HCT116 (cell line): Measurements from ENCODE around the gene DFFA. TPM values are rescaled to one million over a fixed set of nuclear protein-coding genes. Genes with fewer than 3 reads are reported as not detected.
"Not testable (repeated sequence)": the region's sequence is repeated elsewhere in the genome, so short reads cannot be mapped to it uniquely, and the experiment has no call there.

Experiments
- ATAC-seq: fragments of 200-7000 bp; cut with Tn5 transposase; 2 replicates; pipeline ENCODE4 v1.9.1; 2020; ENCODE audit warnings: mild to moderate bottlenecking, moderate library complexity
- BruUV-seq: library from RNA; stranded (reverse); fragments of 400-500 nt; replicated peaks from 2 replicates; lab custom pipeline; 2021; lab: Mats Ljungman, UMichigan
- CTCF ChIA-PET: fragments of 300-600 bp; sonication (Branson Sonifier 250); formaldehyde crosslinking; loops from one replicate; lab custom pipeline; 2021; ENCODE audit warnings: antibody characterized with exemption; lab: Charles Lee
- POLR2A ChIA-PET: fragments of 300-600, 350-600 bp; sonication (Branson Sonifier 250); formaldehyde crosslinking; loops from one replicate; lab custom pipeline; 2021; ENCODE audit warnings: antibody characterized with exemption; lab: Charles Lee
- RAD21 ChIA-PET, 2 experiments: fragments of 300-600 bp; sonication (Branson Sonifier 250); formaldehyde crosslinking; loops; one replicate each; lab custom pipeline; 2023; ENCODE audit warnings: low total read pairs in 2 of 2; ENCODE audit not compliant: uncharacterized antibody in 2 of 2, unreplicated experiment in 2 of 2, low non-redundant PET in 1 of 2; lab: Charles Lee
- DNase-seq: peaks from one replicate; pipeline ENCODE4 v3.0.0-alpha.2; 2010; ENCODE audit warnings: low read depth, low spot score
- H2AFZ ChIP-seq: fragments of 200-600 bp; shearing (Covaris generic), sonication (generic); 2 replicates; pipeline ENCODE4 v1.6.1; 2017; ENCODE audit warnings: low read depth, mixed run types, mixed read lengths, antibody characterized with exemption, low read length; ENCODE audit not compliant: poor library complexity, severe bottlenecking
- H3K27ac ChIP-seq: 2 replicates; pipeline ENCODE4 v1.5.1; 2012; ENCODE audit warnings: low read depth, low read length
- H3K27me3 ChIP-seq: fragments of 200-600 bp; sonication (generic); 2 replicates; pipeline ENCODE4 v1.6.1; 2016; ENCODE audit warnings: mixed run types, low read length, mixed read lengths; ENCODE audit not compliant: insufficient read depth
- H3K36me3 ChIP-seq, 2 experiments: fragments of 200-500 bp in 1 of 2; fragments of 200-600 bp in 1 of 2; sonication (Bioruptor generic) in 1 of 2; sonication (generic) in 1 of 2; 2 replicates each; pipeline versions ENCODE4 v1.5.1 to v1.6.1; 2014 to 2016; ENCODE audit warnings: low read length in 2 of 2, inconsistent platforms in 1 of 2, mixed read lengths in 1 of 2, mixed run types in 1 of 2; ENCODE audit not compliant: insufficient read depth in 2 of 2, control insufficient read depth in 1 of 2
- H3K4me1 ChIP-seq, 2 experiments: fragments of 200-600 bp in 1 of 2; sonication (generic) in 1 of 2; 2 replicates each; pipeline versions ENCODE4 v1.5.1 to v1.6.1; 2012 to 2017; ENCODE audit warnings: low read length in 2 of 2, inconsistent platforms in 1 of 2, mild to moderate bottlenecking in 1 of 2, mixed read lengths in 1 of 2, mixed run types in 1 of 2, moderate library complexity in 1 of 2; ENCODE audit not compliant: insufficient read depth in 2 of 2, control insufficient read depth in 1 of 2
- H3K4me2 ChIP-seq: fragments of 200-600 bp; sonication (generic); 2 replicates; pipeline ENCODE4 v1.6.1; 2017; ENCODE audit warnings: mixed run types, low read length, mixed read lengths
- H3K4me3 ChIP-seq, 2 experiments: fragments of 200-600 bp in 1 of 2; sonication (generic) in 1 of 2; replicated peaks in 1 of 2; 2 replicates each; pipeline ENCODE4 v1.5.1; 2011 to 2016; ENCODE audit warnings: low read length in 2 of 2, control low read depth in 1 of 2, low read depth in 1 of 2, mild to moderate bottlenecking in 1 of 2, mixed read lengths in 1 of 2, mixed run types in 1 of 2
- H3K79me2 ChIP-seq: fragments of 200-600 bp; sonication (generic); 2 replicates; pipeline ENCODE4 v1.6.1; 2017; ENCODE audit warnings: mild to moderate bottlenecking, mixed run types, low read length, moderate library complexity, mixed read lengths; ENCODE audit not compliant: insufficient read depth
- H3K9ac ChIP-seq: fragments of 200-600 bp; sonication (generic); 2 replicates; pipeline ENCODE4 v1.6.1; 2016; ENCODE audit warnings: low read length, mixed read lengths
- H3K9me2 ChIP-seq: fragments of 200-600 bp; sonication (generic), shearing (Covaris generic); 2 replicates; pipeline ENCODE4 v1.6.1; 2017; ENCODE audit warnings: mixed run types, mild to moderate bottlenecking, moderate library complexity; ENCODE audit not compliant: insufficient read depth
- H3K9me3 ChIP-seq, 2 experiments: fragments of 200-500 bp in 1 of 2; fragments of 200-600 bp in 1 of 2; sonication (Bioruptor generic) in 1 of 2; sonication (generic) in 1 of 2; 2 replicates each; pipeline ENCODE4 v1.6.1; 2014 to 2017; ENCODE audit warnings: low read length in 2 of 2, mixed read lengths in 2 of 2, inconsistent platforms in 1 of 2, low read depth in 1 of 2, mild to moderate bottlenecking in 1 of 2, mixed run types in 1 of 2, moderate library complexity in 1 of 2; ENCODE audit not compliant: control insufficient read depth in 1 of 2, insufficient read depth in 1 of 2
- H4K20me1 ChIP-seq: fragments of 200-600 bp; sonication (generic), shearing (Covaris generic); 2 replicates; pipeline ENCODE4 v1.6.1; 2017; ENCODE audit warnings: mixed run types, mild to moderate bottlenecking, moderate library complexity; ENCODE audit not compliant: insufficient read depth
- ELF1 ChIP-seq: IDR thresholded peaks from 2 replicates; pipeline ENCODE4 v1.6.1; 2012; ENCODE audit warnings: low read depth, borderline replicate concordance
- EZH2 ChIP-seq: fragments of 200-600 bp; sonication (generic); IDR thresholded peaks from 2 replicates; pipeline ENCODE4 v1.6.1; 2017; ENCODE audit warnings: antibody characterized with exemption, mixed run types
- EZH2phosphoT487 ChIP-seq: fragments of 200-600 bp; IDR thresholded peaks from 2 replicates; pipeline ENCODE4 v1.6.1; 2018; ENCODE audit warnings: antibody characterized with exemption, borderline replicate concordance
- POLR2AphosphoS5 ChIP-seq: IDR thresholded peaks from 2 replicates; pipeline ENCODE4 v1.6.1; 2011; ENCODE audit warnings: mild to moderate bottlenecking, low read depth, low read length, moderate library complexity
- RAD21 ChIP-seq: IDR thresholded peaks from 2 replicates; pipeline ENCODE4 v1.6.1; 2012; ENCODE audit warnings: low read depth, mild to moderate bottlenecking
- SIN3A ChIP-seq: IDR thresholded peaks from 2 replicates; pipeline ENCODE4 v1.6.1; 2012; ENCODE audit warnings: low read depth
- TCF7L2 ChIP-seq: IDR thresholded peaks from 2 replicates; pipeline ENCODE4 v1.7.0; 2011; ENCODE audit warnings: borderline replicate concordance, inconsistent platforms; ENCODE audit not compliant: insufficient read depth, insufficient read length; ENCODE audit errors: extremely low read depth
- ZFX ChIP-seq: fragments of 450-650 bp; IDR thresholded peaks from 2 replicates; pipeline ENCODE4 v1.6.1; 2017
- intact Hi-C: fragments of 100-400 bp; cut with micrococcal nuclease; formaldehyde crosslinking; loops from 2 replicates; pipeline ENCODE4 v1.10.0; 2022
- total RNA-seq: library from RNA; stranded (reverse); gene quantifications from one replicate; pipeline ENCODE4 v1.2.1, GENCODE V29; 2021; ENCODE audit not compliant: unreplicated experiment
- TF ChIP-seq, protein P1 (sequence below): IDR thresholded peaks from 2 replicates; pipeline ENCODE4 v1.6.1; 2012

DFFA gene
- total RNA-seq, 1 experiment from 2014 or later, result 67.7 TPM

DNA sequence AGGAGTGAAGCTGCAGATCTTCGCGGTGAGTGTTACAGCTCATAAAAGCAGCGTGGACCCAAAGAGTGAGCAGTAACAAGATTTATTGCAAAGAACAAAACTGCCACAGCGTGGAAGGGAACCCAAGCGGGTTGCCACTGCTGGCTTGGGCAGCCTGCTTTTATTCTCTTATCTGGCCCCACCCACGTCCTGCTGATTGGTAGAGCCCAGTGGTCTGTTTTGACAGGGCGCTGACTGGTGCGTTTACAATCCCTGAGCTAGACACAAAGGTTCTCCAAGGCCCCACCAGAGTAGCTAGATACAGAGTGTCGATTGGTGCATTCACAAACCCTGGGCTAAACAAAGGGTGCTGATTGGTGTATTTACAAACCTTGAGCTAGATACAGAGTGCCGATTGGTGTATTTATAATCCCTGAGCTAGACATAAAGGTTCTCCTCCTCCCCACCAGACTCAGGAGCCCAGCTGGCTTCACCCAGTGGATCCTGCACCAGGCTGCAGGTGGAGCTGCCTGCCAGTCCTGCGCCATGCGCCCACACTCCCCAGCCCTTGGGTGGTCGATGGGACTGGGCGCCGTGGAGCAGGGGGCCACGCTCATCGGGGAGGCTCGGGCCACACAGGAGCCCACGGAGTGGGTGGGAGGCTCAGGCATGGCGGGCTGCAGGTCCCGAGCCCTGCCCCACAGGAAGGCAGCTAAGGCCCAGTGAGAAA is 46.3 kb downstream of the DFFA start:
- H3K79me2 ChIP-seq, POLR2A ChIA-PET, H3K9me3 ChIP-seq, DNase-seq, BruUV-seq, H4K20me1 ChIP-seq, H3K27ac ChIP-seq, H2AFZ ChIP-seq, H3K4me2 ChIP-seq, H3K9ac ChIP-seq, H3K36me3 ChIP-seq, H3K4me3 ChIP-seq, H3K9me2 ChIP-seq, RAD21 ChIA-PET, H3K27me3 ChIP-seq, ATAC-seq: not testable (repeated sequence)
- intact Hi-C loops, result loop anchor here (5.0 kb wide), 2 partner anchors 549 to 799 kb away; no protein-coding TSS in a partner anchor
- CTCF ChIA-PET, result interaction anchor here (1.9 kb wide), 1 partner anchor 49 kb away, joined by 3 read pairs; no protein-coding TSS in a partner anchor
- H3K4me1 ChIP-seq, result peaks cover 2 to 13% of the 10 kb centered on the region in 2 experiments; a peak in 3 of 4 replicates

DNA sequence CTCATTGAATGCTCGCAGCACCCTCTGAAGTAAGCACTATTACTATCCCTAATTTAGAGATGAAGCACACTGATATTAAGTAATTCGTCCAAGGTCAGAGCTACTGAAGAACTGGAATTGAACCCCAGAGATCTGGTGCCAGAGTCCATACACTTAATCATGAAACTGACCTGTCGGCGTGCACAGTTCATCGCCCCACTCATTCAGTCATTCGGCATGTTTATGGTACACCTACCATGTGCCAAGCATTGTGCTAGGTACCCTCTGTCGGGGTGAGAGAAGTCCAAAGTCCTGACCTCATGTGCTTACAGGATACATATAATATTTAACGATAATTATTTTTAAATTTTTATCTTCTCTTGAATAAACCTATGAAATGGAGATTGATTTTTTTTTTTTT is 47.7 kb downstream of the DFFA start:
- ATAC-seq (no peak), DNase-seq (no peak)
- Histone ChIP-seq H3K9me3 (no peaks in the 10 kb centered on the region), H3K27ac (no peak overlapping the region), H3K27me3 (no peaks in the 10 kb centered on the region), H3K4me2 (no peak overlapping the region), H3K9me2 (no peaks in the 10 kb centered on the region), H4K20me1 (no peaks in the 10 kb centered on the region), H3K9ac (no peak overlapping the region), H3K4me3 (no peak overlapping the region), H3K79me2 (no peaks in the 10 kb centered on the region), H3K36me3 (peaks cover under 1 to 2% of the 10 kb centered on the region in 2 experiments; a peak in 1 of 4 replicates), H3K4me1 (peaks cover 0 to 1% of the 10 kb centered on the region in 2 experiments; a peak in 3 of 4 replicates)
- POLR2A ChIA-PET, result no interaction called here
- RAD21 ChIA-PET, result no interaction called here
- intact Hi-C loops, result loop anchor here (5.0 kb wide), 2 partner anchors 547 to 797 kb away; no protein-coding TSS in a partner anchor
- no peak for TF ChIP-seq TCF7L2
- TF ChIP-seq EZH2, result no peak
- TF ChIP-seq ELF1, result no peak
- TF ChIP-seq EZH2phosphoT487, result no peak
- no peak for TF ChIP-seq RAD21
- TF ChIP-seq POLR2AphosphoS5, result no peak
- TF ChIP-seq, protein P1, sequence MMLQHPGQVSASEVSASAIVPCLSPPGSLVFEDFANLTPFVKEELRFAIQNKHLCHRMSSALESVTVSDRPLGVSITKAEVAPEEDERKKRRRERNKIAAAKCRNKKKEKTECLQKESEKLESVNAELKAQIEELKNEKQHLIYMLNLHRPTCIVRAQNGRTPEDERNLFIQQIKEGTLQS, result no peak
- TF ChIP-seq ZFX, result no peak
- TF ChIP-seq SIN3A, result no peak
- TF ChIP-seq, all 23 proteins: peak for 0
- H2AFZ ChIP-seq, result no peak overlapping the region
- CTCF ChIA-PET, result interaction anchor here (1.9 kb wide), 1 partner anchor 47 kb away, joined by 3 read pairs; no protein-coding TSS in a partner anchor
- BruUV-seq, result no TSS peak
